Heart right ventricle (tissue), 16 donors: Measurements from ENCODE around the gene MIGA2. TPM values are rescaled to one million over a fixed set of nuclear protein-coding genes. Genes with fewer than 3 reads are reported as not detected.

Source experiments
- ATAC-seq, 8 donors: fragments of 200-7000 bp; cut with Tn5 transposase; one replicate each; pipeline ENCODE4 v1.9.1; 2020; ENCODE audit warnings: mild to moderate bottlenecking in 8 of 8, moderate library complexity in 8 of 8, moderate number of reproducible peaks in 1 of 8
- DNase-seq, 2 donors: peaks; one replicate each; pipeline ENCODE4 v3.0.0-alpha.2; 2020
- H3K27ac ChIP-seq, 10 donors: fragments of 200-600 bp; sonication (generic) in 2 of 10; one replicate each; pipeline versions ENCODE4 v1.5.0 to v1.8.0; 2020 to 2022; ENCODE audit warnings: mild to moderate bottlenecking in 3 of 10
- H3K27me3 ChIP-seq, 7 donors: fragments of 200-600 bp; one replicate each; pipeline ENCODE4 v1.8.0; 2021 to 2022; ENCODE audit warnings: mild to moderate bottlenecking in 2 of 7
- H3K36me3 ChIP-seq, 9 donors: fragments of 200-600 bp; sonication (generic) in 1 of 9; one replicate each; pipeline versions ENCODE4 v1.5.0 to v1.8.0; 2020 to 2022; ENCODE audit warnings: mild to moderate bottlenecking in 2 of 9
- H3K4me1 ChIP-seq, 9 donors: fragments of 200-600 bp; sonication (generic) in 1 of 9; one replicate each; pipeline versions ENCODE4 v1.5.0 to v1.8.0; 2020 to 2022; ENCODE audit warnings: mild to moderate bottlenecking in 4 of 9
- H3K4me3 ChIP-seq, 10 donors: fragments of 200-600 bp; sonication (generic) in 2 of 10; one replicate each; pipeline versions ENCODE4 v1.5.0 to v1.8.0; 2020 to 2022; ENCODE audit warnings: mild to moderate bottlenecking in 7 of 10, moderate library complexity in 2 of 10
- H3K9me3 ChIP-seq, 11 donors: fragments of 200-600 bp in 10 of 11; sonication (generic) in 2 of 11; one replicate each; pipeline versions ENCODE4 v1.5.0 to v1.8.0; 2013 to 2022; ENCODE audit warnings: mild to moderate bottlenecking in 2 of 11, control low read depth in 1 of 11, moderate library complexity in 1 of 11
- CTCF ChIP-seq, 9 donors: fragments of 200-600 bp; sonication (generic) in 2 of 9; IDR thresholded peaks; one replicate each; pipeline versions ENCODE4 v1.5.0 to v1.8.0; 2021 to 2022; ENCODE audit warnings: antibody characterized with exemption in 9 of 9, mild to moderate bottlenecking in 5 of 9, moderate library complexity in 1 of 9
- WGBS, 2 donors: extraction: QIAGEN DNeasy Blood & Tissue Kit; methylation state at CpG; one replicate each; pipeline ENCODE4 v1.1.7; 2013; ENCODE audit warnings: inconsistent platforms in 1 of 2; 5-methylcytosine and 5-hydroxymethylcytosine counted together
- intact Hi-C, 10 donors: fragments of 100-400 bp; cut with DNase I; formaldehyde crosslinking; loops; one replicate each; pipeline versions ENCODE4 v1.11.1 to v1.14.2; 2022
- polyA plus RNA-seq, 2 donors: library from polyadenylated mRNA; stranded (reverse); fragments of 200-250 nt; gene quantifications; one replicate each; pipeline ENCODE4 v1.2.3, GENCODE V29; 2013
- total RNA-seq, 10 donors: library from RNA; stranded (reverse); fragmentation: NEBNext Ultra II Directional in 3 of 10; extraction: Animal tissue kit (Norgen Biotek cat#: 25700) in 3 of 10; gene quantifications; one replicate each; pipeline versions ENCODE4 v1.2.1 to v1.2.4, GENCODE V29; 2021 to 2023
- donor health status: Arrhythmogenic right ventricular cardiomyopathy.
- donor health status: ischemic (EF 13 %, LVEDD 7.1; RV severe dilation, severe dysfunction).
- donor health status: healthy with polysubstance abuse.
- donor health status: DM: no; HTN: yes; CAD: no.
- donor health status: DM: no; HTN: no; CAD: no.
- donor health status: ischemic (EF 25% LVEDD 6.9; RV normal size, moderate dysfunction).
- donor health status: ischemic (EF 25% LVEDD 5.7; RV mildly dilated, moderate dysfunction).
- donor health status: healthy.
- donor health status: DM: yes; HTN: yes; CAD: no.
- donor health status: Ischemic cardiomyopathy.
- donor health status: ischemic (EF 35%, LVEDD 5.7; RV mildly dilated, moderate dysfunction).
- donor health status: nonischemic (EF 11% LVEDD 7.7; RV severe dilation, severe dysfunction).
- donor health status: DM: yes; HTN: yes; CAD: no.
- donor health status: PGD.
- donor health status: ischemic (EF 29% LVEDD 5.4; RV normal size, mild dysfunction).
- donor health status: nonischemic (EF 23%, LVEDD 6.1; RV moderate dilation, normal function).

The MIGA2 gene
- total and polyA plus RNA-seq, 12 donors = 30.4 to 46.0 (median 35.9) TPM

DNA sequence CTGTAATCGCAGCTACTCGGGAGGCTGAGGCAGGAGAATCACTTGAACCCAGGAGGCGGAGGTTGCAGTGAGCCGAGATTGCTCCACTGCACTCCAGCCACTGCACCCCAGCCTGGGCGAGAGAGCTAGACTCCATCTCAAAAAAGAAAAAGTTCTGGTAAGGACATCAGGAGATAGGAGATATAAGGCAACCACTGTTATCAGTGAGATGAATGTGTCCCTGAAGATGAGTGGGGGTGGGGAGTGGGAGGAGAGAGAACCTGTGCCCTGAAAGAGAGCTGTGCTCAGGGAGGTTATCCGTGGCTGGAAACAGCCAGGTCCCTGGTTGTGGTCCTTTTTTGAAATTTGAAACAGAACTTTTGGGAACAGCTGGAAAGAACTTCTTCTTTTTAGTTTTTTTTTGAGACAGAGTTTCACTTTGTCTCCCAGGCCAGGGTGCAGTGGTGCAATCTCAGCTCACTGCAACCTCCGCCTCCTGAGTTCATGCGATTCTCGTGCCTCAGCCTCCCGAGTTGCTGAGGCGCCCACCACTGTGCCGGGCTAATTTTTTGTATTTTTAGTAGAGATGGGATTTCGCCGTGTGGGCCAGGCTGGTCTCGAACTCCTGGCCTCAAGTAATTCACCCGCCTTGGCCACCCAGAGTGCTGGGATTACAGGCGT lies 77.3 kb downstream of the MIGA2 start:
- Histone ChIP-seq H3K36me3 (no peaks in the 10 kb centered on the region), H3K4me1 (peaks cover 0 to 50% (median 28%) of the 10 kb centered on the region in 9 donors), H3K4me3 (no peak overlapping the region), H3K27ac (peak overlapping the region in 2 of 10 donors; percentile 31 to 36), H3K9me3 (no peaks in the 10 kb centered on the region), H3K27me3 (no peaks in the 10 kb centered on the region)
- DNase-seq = no peak
- TF ChIP-seq CTCF (IDR thresholded peaks at IDR 0.05) = no peak
- ATAC-seq = no peak
- intact Hi-C loops = no loop called here
- 88 to 90% methylated on average over 17 of the region's 17 CpGs for WGBS, 2 donors

GRCh38 chr9:129118799-129119198 lies 82.4 kb downstream of the MIGA2 start:
- no peaks in the 10 kb centered on the region for H3K9me3 ChIP-seq
- H3K27ac ChIP-seq = no peak overlapping the region
- WGBS, 2 donors = 65 to 74% methylated on average over 4 of the region's 4 CpGs
- intact Hi-C loops = no loop called here
- ATAC-seq (no peak), DNase-seq (no peak)
- no peak for TF ChIP-seq CTCF (IDR thresholded peaks at IDR 0.05)
- peaks cover 0 to 23% (median 7%) of the 10 kb centered on the region in 9 donors for H3K4me1 ChIP-seq
- no peak overlapping the region for H3K4me3 ChIP-seq
- peaks cover 0 to 39% (median 16%) of the 10 kb centered on the region in 9 donors for H3K36me3 ChIP-seq
- no peaks in the 10 kb centered on the region for H3K27me3 ChIP-seq

DNA sequence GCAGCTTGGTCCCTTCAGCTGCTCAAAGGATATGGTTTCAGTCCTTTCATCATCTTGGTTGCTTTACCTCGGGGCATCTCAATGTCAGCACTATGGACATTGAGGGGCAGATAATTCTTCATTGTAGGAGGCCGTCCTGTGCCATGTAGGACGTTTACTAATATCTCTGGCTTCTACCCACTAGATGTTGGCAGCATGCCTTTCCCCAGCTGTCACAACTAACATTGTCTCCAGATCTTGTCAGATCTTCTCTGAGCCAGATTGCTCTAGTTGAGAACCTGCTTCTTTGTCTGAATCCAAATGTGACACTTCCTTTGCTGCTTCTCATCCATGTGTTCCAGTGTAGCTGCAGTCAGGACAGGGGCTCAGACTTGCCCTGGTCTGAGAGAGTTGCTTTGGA lies 85.1 kb downstream of the MIGA2 start:
- Histone ChIP-seq H3K36me3 (peaks cover 0 to 62% (median 26%) of the 10 kb centered on the region in 9 donors), H3K9me3 (no peaks in the 10 kb centered on the region), H3K4me3 (no peak overlapping the region), H3K27me3 (no peaks in the 10 kb centered on the region), H3K4me1 (peaks cover 0 to 7% (median 0%) of the 10 kb centered on the region in 9 donors), H3K27ac (no peak overlapping the region)
- WGBS, 2 donors = 55 to 59% methylated on average over 3 of the region's 3 CpGs
- DNase-seq (no peak), ATAC-seq (no peak)
- TF ChIP-seq CTCF (IDR thresholded peaks at IDR 0.05) = no peak
- intact Hi-C loops = no loop called here

Other genes with a start within 250 kb of the MIGA2 start
- gene TBC1D13, start 249.4 kb upstream of the MIGA2 start, total RNA-seq = 10 to 100 TPM; 15.0 to 21.3 (median 17.8) TPM
- gene TBC1D13, start 249.4 kb upstream of the MIGA2 start, polyA plus RNA-seq = 10 to 100 TPM; 12.3 to 13.5 TPM
- 10 to 100 TPM; 40.9 to 97.2 (median 52.0) TPM for gene ENDOG, start 218.1 kb upstream of the MIGA2 start, total RNA-seq
- gene ENDOG, start 218.1 kb upstream of the MIGA2 start, polyA plus RNA-seq = 10 to 100 TPM; 51.3 to 98.8 TPM
- gene SPOUT1, start 206.8 kb upstream of the MIGA2 start, total RNA-seq = 10 to 100 TPM in 9 of 10 donors, 1 to 10 TPM in 1; 9.9 to 22.1 (median 16.4) TPM
- 10 to 100 TPM; 20.8 to 22.4 TPM for gene SPOUT1, start 206.8 kb upstream of the MIGA2 start, polyA plus RNA-seq
- 10 to 100 TPM in 7 of 10 donors, 1 to 10 TPM in 3; 8.9 to 20.3 (median 11.1) TPM for gene KYAT1, start 154.7 kb upstream of the MIGA2 start, total RNA-seq
- 10 to 100 TPM; 10.9 to 12.7 TPM for gene KYAT1, start 154.7 kb upstream of the MIGA2 start, polyA plus RNA-seq
- 10 to 100 TPM; 15.2 to 45.1 (median 19.6) TPM for gene LRRC8A, start 154.5 kb upstream of the MIGA2 start, total RNA-seq
- 10 to 100 TPM; 13.2 to 41.7 TPM for gene LRRC8A, start 154.5 kb upstream of the MIGA2 start, polyA plus RNA-seq
- gene PHYHD1, start 115.6 kb upstream of the MIGA2 start, total RNA-seq = 10 to 100 TPM; 14.7 to 38.9 (median 21.8) TPM
- 10 to 100 TPM; 26.3 to 49.2 TPM for gene PHYHD1, start 115.6 kb upstream of the MIGA2 start, polyA plus RNA-seq
- gene DOLK, start 89.0 kb upstream of the MIGA2 start, total RNA-seq = 10 to 100 TPM in 3 of 10 donors, 1 to 10 TPM in 7; 6.0 to 12.0 (median 8.8) TPM
- gene DOLK, start 89.0 kb upstream of the MIGA2 start, polyA plus RNA-seq = 10 to 100 TPM in 1 of 2 donors, 1 to 10 TPM in 1; 5.0 to 14.2 TPM
- gene NUP188, start 88.9 kb upstream of the MIGA2 start, total RNA-seq = 10 to 100 TPM; 16.1 to 27.3 (median 20.6) TPM
- gene NUP188, start 88.9 kb upstream of the MIGA2 start, polyA plus RNA-seq = 10 to 100 TPM; 12.7 to 20.6 TPM
- 10 to 100 TPM; 25.2 to 40.5 (median 31.5) TPM for gene SH3GLB2, start 8.3 kb upstream of the MIGA2 start, total RNA-seq
- 10 to 100 TPM; 34.1 to 51.3 TPM for gene SH3GLB2, start 8.3 kb upstream of the MIGA2 start, polyA plus RNA-seq
- gene DOLPP1, start 44.5 kb downstream of the MIGA2 start, total RNA-seq = 1 to 10 TPM; 3.1 to 7.0 (median 5.0) TPM
- gene DOLPP1, start 44.5 kb downstream of the MIGA2 start, polyA plus RNA-seq = 1 to 10 TPM; 3.8 to 8.1 TPM
- gene CRAT, start 74.2 kb downstream of the MIGA2 start, total RNA-seq = 10 to 100 TPM; 67.0 to 84.7 (median 74.1) TPM
- 10 to 100 TPM; 19.5 to 48.5 TPM for gene CRAT, start 74.2 kb downstream of the MIGA2 start, polyA plus RNA-seq
- 100 to 1,000 TPM; 169 to 227 (median 187) TPM for gene PTPA, start 74.8 kb downstream of the MIGA2 start, total RNA-seq
- 100 to 1,000 TPM; 106 to 176 TPM for gene PTPA, start 74.8 kb downstream of the MIGA2 start, polyA plus RNA-seq
- gene IER5L, start 141.6 kb downstream of the MIGA2 start, total RNA-seq = 10 to 100 TPM in 1 of 10 donors, 1 to 10 TPM in 9; 1.2 to 13.7 (median 5.6) TPM
- gene IER5L, start 141.6 kb downstream of the MIGA2 start, polyA plus RNA-seq = 10 to 100 TPM in 1 of 2 donors, 1 to 10 TPM in 1; 5.0 to 26.3 TPM